Mammary epithelial cell (primary cell): ENCODE results near the gene STARD3NL.

Experiments
- CTCF ChIP-seq, 2 donors: IDR thresholded peaks in 1 of 2; conservative IDR thresholded peaks in 1 of 2; 2 replicates each; pipeline ENCODE4 v1.5.1; 2011 to 2012; ENCODE audit warnings: inconsistent platforms in 2 of 2, low read length in 2 of 2, mild to moderate bottlenecking in 2 of 2, control low read depth in 1 of 2, low read depth in 1 of 2; ENCODE audit not compliant: insufficient read depth in 1 of 2; ENCODE audit errors: extremely low read depth in 1 of 2
- EZH2 ChIP-seq: IDR thresholded peaks from 2 replicates; pipeline ENCODE4 v1.6.1; 2012; ENCODE audit warnings: low read length, inconsistent platforms, borderline replicate concordance

- TF ChIP-seq CTCF (conservative IDR thresholded peaks at IDR 0.05 in 1 of 2, IDR thresholded peaks at IDR 0.05 in 1 of 2; ENCODE audit: extremely low read depth in 1 of 2, insufficient read depth in 1 of 2, low read depth in 1 of 2, low read length in 2 of 2) (no peak), EZH2 (no peak)
These were observed 57.6 kb downstream of the STARD3NL start for GRCh38 chr7:38235606-38236005.
